SK-N-SH treated with all-trans-retinoic acid at 6 μM for 48 hours (cell line): Measurements from ENCODE around the gene STX18.

Source experiments
- ATAC-seq: fragments of 200-7000 bp; cut with Tn5 transposase; 3 replicates; pipeline ENCODE4 v1.9.1; 2020; ENCODE audit warnings: mild to moderate bottlenecking, moderate library complexity
- BACH2 ChIP-seq: fragments of 250-450 bp; sonication (Bioruptor Pico); IDR thresholded peaks from 2 replicates; pipeline ENCODE4 v1.9.0; 2021; ENCODE audit warnings: mild to moderate bottlenecking, borderline replicate concordance
- CSDC2 ChIP-seq: fragments of 250-450 bp; sonication (Bioruptor Pico); IDR thresholded peaks from 2 replicates; pipeline ENCODE4 v1.5.0; 2020; ENCODE audit warnings: mild to moderate bottlenecking, moderate library complexity
- ESRRG ChIP-seq: fragments of 250-450 bp; sonication (Bioruptor Pico); IDR thresholded peaks from 2 replicates; pipeline ENCODE4 v1.6.1; 2021; ENCODE audit warnings: mild to moderate bottlenecking
- GLIS3 ChIP-seq: fragments of 250-450 bp; sonication (Bioruptor Pico); IDR thresholded peaks from 2 replicates; pipeline ENCODE4 v1.5.0; 2020; ENCODE audit warnings: mild to moderate bottlenecking, moderate library complexity
- ISL1 ChIP-seq: fragments of 250-450 bp; sonication (Bioruptor Pico); IDR thresholded peaks from 2 replicates; pipeline ENCODE4 v2.1.2; 2022; ENCODE audit warnings: mild to moderate bottlenecking, moderate library complexity
- OSR1 ChIP-seq: fragments of 250-450 bp; sonication (Bioruptor Pico); IDR thresholded peaks from 2 replicates; pipeline ENCODE4 v1.8.0; 2022; ENCODE audit warnings: moderate library complexity, mild to moderate bottlenecking, inconsistent platforms
- PPARA ChIP-seq: fragments of 250-450 bp; sonication (Bioruptor Pico); IDR thresholded peaks from 2 replicates; pipeline ENCODE4 v1.5.0; 2020; ENCODE audit warnings: mild to moderate bottlenecking, borderline replicate concordance
- RARB ChIP-seq: fragments of 250-450 bp; sonication (Bioruptor Pico); IDR thresholded peaks from 2 replicates; pipeline ENCODE4 v1.8.0; 2021; ENCODE audit warnings: mild to moderate bottlenecking, moderate library complexity
- SNAI2 ChIP-seq: fragments of 250-450 bp; sonication (Bioruptor Pico); IDR thresholded peaks from 2 replicates; pipeline ENCODE4 v1.5.0; 2020; ENCODE audit warnings: mild to moderate bottlenecking, moderate library complexity
- TCF4 ChIP-seq: fragments of 250-450 bp; sonication (Bioruptor Pico); IDR thresholded peaks from 2 replicates; pipeline ENCODE4 v1.8.0; 2021; ENCODE audit warnings: mild to moderate bottlenecking, moderate library complexity, borderline replicate concordance
- TOX ChIP-seq: fragments of 250-450 bp; sonication (Bioruptor Pico); IDR thresholded peaks from 2 replicates; pipeline ENCODE4 v1.8.0; 2021; ENCODE audit warnings: mild to moderate bottlenecking, moderate library complexity, borderline replicate concordance
- ZC3H10 ChIP-seq: fragments of 250-450 bp; sonication (Bioruptor Pico); IDR thresholded peaks from 2 replicates; pipeline ENCODE4 v1.5.1; 2021; ENCODE audit warnings: mild to moderate bottlenecking, moderate library complexity
- ZFP3 ChIP-seq: fragments of 250-450 bp; sonication (Bioruptor Pico); IDR thresholded peaks from 2 replicates; pipeline ENCODE4 v1.5.0; 2020; ENCODE audit warnings: mild to moderate bottlenecking, moderate library complexity
- ZFP30 ChIP-seq: fragments of 450-650 bp; formaldehyde crosslinking; IDR thresholded peaks from 2 replicates; pipeline ENCODE4 v1.5.0; 2022; ENCODE audit warnings: mild to moderate bottlenecking, moderate library complexity
- ZNF70 ChIP-seq: fragments of 450-650 bp; formaldehyde crosslinking; IDR thresholded peaks from 2 replicates; pipeline ENCODE4 v1.5.0; 2020; ENCODE audit warnings: mild to moderate bottlenecking, moderate library complexity
- ZNF8 ChIP-seq: fragments of 450-650 bp; formaldehyde crosslinking; IDR thresholded peaks from 2 replicates; pipeline ENCODE4 v1.5.0; 2020; ENCODE audit warnings: mild to moderate bottlenecking, moderate library complexity
- TF ChIP-seq, protein P1 (sequence below): fragments of 250-450 bp; sonication (Bioruptor Pico); IDR thresholded peaks from 2 replicates; pipeline ENCODE4 v1.8.0; 2020; ENCODE audit warnings: mild to moderate bottlenecking, moderate library complexity, borderline replicate concordance
- TF ChIP-seq, protein P2 (sequence below): fragments of 250-450 bp; sonication (Bioruptor Pico); IDR thresholded peaks from 2 replicates; pipeline ENCODE4 v1.5.1; 2021; ENCODE audit warnings: mild to moderate bottlenecking, moderate library complexity
- TF ChIP-seq, protein P3 (sequence below): fragments of 250-450 bp; sonication (Bioruptor Pico); IDR thresholded peaks from 2 replicates; pipeline ENCODE4 v1.5.0; 2020; ENCODE audit warnings: mild to moderate bottlenecking, moderate library complexity
- TF ChIP-seq, protein P4 (sequence below): fragments of 250-450 bp; sonication (Bioruptor Pico); IDR thresholded peaks from 2 replicates; pipeline ENCODE4 v1.5.1; 2020; ENCODE audit warnings: low read depth, mild to moderate bottlenecking, moderate library complexity

Gene STX18

DNA sequence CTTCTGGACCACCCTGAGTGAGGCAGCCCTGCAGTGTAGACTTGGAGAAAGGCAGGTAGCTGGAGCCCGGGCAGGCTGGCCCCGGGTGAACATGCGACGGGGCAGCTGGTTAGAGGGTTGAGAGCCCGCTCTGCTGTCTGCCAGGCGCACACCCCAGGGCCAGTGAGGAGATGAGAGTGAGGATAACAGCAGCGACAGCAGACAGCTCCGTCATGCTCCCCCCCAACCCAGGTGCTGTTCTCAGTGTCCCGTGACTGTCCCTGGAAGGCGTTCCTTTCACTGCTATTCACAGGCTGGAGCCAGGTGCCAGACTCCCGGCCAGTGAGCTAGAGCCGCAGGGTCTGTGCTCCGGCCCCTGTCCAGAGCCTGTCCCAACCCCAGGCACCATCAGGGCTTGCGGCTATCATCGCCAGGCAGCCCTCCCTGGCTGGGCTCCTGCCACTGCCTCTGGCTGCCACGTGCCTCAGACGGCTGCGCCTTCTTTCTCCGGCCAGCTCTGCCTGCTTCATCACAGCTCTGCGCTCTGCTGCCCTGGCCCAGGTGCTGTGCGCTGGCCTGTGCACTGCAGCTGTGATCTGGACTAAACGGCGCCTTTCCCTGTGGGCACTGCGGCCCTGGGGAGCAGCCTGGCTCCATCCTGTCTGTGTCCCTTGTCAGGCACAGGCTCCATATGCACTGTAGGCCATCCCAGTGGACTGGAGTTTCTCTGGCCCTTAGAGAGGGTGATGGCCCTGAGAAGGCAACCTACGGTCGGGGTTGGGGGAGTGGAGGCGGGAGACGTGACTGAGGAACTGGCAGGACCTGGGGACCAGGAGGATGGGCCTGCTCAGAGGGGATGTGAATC, 135.2 kb downstream of the STX18 start:
- peak; percentile 64 for ATAC-seq
- no peak for TF ChIP-seq BACH2
- no peak for TF ChIP-seq ZFP30 (CRISPR knock-in tag)
- no peak for TF ChIP-seq CSDC2
- TF ChIP-seq TCF4: peak; percentile 65; the same call in 1 of the 2 replicates

DNA sequence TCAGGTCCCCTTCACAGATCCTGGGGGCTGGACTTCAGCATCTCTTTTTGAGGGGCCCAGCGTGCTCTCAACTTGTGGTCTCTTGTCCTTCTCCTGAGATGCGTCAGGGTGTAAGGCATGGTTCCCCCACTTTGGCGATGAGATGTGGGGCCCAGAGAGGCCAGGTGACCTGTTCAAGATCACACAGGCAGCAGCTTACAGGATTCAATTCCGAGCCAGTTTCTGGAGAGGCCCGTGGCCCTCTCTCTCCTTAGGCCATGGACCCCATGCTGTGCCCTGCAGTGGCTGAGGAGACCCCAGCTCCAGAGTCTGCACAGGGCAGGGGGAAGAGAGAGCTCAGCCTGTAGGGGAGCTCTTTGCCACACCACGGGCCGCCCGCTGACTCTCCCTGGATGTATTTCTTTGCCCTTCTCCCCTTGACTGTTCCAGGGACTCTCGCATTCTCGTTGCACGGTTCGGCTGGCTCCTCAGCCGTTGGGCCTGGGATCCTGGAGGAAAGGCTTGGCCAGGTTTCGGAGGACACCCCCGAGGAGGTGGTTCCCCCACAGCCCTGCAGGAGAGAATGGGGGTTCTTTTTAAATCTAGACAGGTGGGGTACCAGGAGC, 136.4 kb downstream of the STX18 start:
- no peak for TF ChIP-seq SNAI2 (CRISPR knock-in tag)
- TF ChIP-seq, protein P1, sequence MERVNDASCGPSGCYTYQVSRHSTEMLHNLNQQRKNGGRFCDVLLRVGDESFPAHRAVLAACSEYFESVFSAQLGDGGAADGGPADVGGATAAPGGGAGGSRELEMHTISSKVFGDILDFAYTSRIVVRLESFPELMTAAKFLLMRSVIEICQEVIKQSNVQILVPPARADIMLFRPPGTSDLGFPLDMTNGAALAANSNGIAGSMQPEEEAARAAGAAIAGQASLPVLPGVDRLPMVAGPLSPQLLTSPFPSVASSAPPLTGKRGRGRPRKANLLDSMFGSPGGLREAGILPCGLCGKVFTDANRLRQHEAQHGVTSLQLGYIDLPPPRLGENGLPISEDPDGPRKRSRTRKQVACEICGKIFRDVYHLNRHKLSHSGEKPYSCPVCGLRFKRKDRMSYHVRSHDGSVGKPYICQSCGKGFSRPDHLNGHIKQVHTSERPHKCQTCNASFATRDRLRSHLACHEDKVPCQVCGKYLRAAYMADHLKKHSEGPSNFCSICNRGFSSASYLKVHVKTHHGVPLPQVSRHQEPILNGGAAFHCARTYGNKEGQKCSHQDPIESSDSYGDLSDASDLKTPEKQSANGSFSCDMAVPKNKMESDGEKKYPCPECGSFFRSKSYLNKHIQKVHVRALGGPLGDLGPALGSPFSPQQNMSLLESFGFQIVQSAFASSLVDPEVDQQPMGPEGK: no peak
- no peak for TF ChIP-seq ZFP30 (CRISPR knock-in tag)
- TF ChIP-seq, protein P2, sequence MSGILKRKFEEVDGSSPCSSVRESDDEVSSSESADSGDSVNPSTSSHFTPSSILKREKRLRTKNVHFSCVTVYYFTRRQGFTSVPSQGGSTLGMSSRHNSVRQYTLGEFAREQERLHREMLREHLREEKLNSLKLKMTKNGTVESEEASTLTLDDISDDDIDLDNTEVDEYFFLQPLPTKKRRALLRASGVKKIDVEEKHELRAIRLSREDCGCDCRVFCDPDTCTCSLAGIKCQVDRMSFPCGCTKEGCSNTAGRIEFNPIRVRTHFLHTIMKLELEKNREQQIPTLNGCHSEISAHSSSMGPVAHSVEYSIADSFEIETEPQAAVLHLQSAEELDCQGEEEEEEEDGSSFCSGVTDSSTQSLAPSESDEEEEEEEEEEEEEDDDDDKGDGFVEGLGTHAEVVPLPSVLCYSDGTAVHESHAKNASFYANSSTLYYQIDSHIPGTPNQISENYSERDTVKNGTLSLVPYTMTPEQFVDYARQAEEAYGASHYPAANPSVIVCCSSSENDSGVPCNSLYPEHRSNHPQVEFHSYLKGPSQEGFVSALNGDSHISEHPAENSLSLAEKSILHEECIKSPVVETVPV (CRISPR knock-in tag): no peak
- TF ChIP-seq OSR1: no peak
- TF ChIP-seq ZFP3: no peak
- TF ChIP-seq, protein P3, sequence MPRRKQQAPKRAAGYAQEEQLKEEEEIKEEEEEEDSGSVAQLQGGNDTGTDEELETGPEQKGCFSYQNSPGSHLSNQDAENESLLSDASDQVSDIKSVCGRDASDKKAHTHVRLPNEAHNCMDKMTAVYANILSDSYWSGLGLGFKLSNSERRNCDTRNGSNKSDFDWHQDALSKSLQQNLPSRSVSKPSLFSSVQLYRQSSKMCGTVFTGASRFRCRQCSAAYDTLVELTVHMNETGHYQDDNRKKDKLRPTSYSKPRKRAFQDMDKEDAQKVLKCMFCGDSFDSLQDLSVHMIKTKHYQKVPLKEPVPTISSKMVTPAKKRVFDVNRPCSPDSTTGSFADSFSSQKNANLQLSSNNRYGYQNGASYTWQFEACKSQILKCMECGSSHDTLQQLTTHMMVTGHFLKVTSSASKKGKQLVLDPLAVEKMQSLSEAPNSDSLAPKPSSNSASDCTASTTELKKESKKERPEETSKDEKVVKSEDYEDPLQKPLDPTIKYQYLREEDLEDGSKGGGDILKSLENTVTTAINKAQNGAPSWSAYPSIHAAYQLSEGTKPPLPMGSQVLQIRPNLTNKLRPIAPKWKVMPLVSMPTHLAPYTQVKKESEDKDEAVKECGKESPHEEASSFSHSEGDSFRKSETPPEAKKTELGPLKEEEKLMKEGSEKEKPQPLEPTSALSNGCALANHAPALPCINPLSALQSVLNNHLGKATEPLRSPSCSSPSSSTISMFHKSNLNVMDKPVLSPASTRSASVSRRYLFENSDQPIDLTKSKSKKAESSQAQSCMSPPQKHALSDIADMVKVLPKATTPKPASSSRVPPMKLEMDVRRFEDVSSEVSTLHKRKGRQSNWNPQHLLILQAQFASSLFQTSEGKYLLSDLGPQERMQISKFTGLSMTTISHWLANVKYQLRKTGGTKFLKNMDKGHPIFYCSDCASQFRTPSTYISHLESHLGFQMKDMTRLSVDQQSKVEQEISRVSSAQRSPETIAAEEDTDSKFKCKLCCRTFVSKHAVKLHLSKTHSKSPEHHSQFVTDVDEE: no peak
- no peak for TF ChIP-seq ZNF70 (CRISPR knock-in tag)
- no peak for TF ChIP-seq ESRRG (CRISPR knock-in tag)
- TF ChIP-seq ZC3H10 (CRISPR knock-in tag): no peak
- TF ChIP-seq ZNF8: no peak
- TF ChIP-seq, protein P4, sequence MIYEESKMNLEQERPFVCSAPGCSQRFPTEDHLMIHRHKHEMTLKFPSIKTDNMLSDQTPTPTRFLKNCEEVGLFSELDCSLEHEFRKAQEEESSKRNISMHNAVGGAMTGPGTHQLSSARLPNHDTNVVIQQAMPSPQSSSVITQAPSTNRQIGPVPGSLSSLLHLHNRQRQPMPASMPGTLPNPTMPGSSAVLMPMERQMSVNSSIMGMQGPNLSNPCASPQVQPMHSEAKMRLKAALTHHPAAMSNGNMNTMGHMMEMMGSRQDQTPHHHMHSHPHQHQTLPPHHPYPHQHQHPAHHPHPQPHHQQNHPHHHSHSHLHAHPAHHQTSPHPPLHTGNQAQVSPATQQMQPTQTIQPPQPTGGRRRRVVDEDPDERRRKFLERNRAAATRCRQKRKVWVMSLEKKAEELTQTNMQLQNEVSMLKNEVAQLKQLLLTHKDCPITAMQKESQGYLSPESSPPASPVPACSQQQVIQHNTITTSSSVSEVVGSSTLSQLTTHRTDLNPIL: no peak
- no peak for TF ChIP-seq ISL1 (CRISPR knock-in tag)
- TF ChIP-seq BACH2: no peak
- ATAC-seq: no peak

DNA sequence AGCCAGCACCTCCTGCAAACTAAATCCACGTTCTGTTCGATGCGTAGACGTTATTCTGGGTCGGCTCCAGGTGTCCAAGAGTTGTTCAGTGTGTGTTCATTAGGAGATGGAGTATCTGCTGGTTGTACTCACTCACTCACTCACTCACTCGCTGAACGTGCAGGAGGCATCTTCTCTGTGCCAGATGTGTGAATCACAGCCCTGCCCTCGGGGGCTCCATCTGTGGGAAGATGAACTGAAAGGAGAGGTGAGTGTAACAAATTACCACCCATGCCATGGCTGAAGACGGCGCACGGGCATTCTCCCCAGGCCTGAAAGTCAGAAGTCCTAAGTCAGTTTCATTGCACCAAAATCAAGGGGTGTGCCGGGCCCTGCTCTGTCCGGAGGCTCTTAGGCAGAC, 138.9 kb downstream of the STX18 start:
- TF ChIP-seq, protein P1: no peak
- TF ChIP-seq PPARA (CRISPR knock-in tag) (no peak), GLIS3 (CRISPR knock-in tag) (no peak), SNAI2 (CRISPR knock-in tag) (no peak), BACH2 (no peak), TCF4 (no peak), ZFP30 (CRISPR knock-in tag) (no peak), RARB (CRISPR knock-in tag) (no peak), TOX (no peak)
- TF ChIP-seq, protein P4: no peak
- TF ChIP-seq, protein P3: no peak
- TF ChIP-seq, protein P2 (CRISPR knock-in tag): no peak
- no peak for ATAC-seq
